ENCODE data around the gene TMOD1. TPM values are rescaled to one million over a fixed set of nuclear protein-coding genes. Genes with fewer than 3 reads are reported as not detected.

TMOD1 gene
- total RNA-seq, 1 experiment from 2014 or later, result 1.0 TPM

DNA sequence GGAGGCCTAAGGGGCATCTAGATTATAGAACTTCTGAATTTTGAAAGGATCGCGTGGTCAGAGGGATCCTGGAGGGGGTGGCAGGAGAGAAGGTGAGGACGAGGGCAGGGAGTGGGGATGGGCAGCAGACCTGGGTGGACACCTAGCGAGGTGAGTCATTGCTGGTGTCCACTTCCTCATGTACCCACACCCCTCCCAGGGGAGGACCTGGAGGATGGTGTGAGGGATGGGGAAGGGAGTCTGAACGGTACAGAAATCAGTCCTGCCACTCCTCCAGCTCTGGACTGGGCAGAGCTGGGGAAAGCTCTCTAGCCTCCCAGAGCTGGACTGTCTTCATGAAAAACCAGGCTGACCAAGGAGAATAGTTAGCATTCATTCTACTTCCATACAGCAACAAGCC lies 46.9 kb downstream of the TMOD1 start:
- CTCF ChIA-PET, result no interaction called here
- Mint-ChIP-seq H3K27me3 (ENCODE audit: low read depth) (no peaks in the 10 kb centered on the region), H3K4me1 (peaks cover 7% of the 10 kb centered on the region), H3K27ac (no peak overlapping the region), H3K9me3 (no peaks in the 10 kb centered on the region), H3K4me3 (no peak overlapping the region), H3K36me3 (no peaks in the 10 kb centered on the region)
- no peak for DNase-seq (ENCODE audit: low spot score)
- ATAC-seq, result no peak
- TF ChIP-seq PRRX2 (CRISPR knock-in tag; IDR thresholded peaks at IDR 0.05), result no peak
- TF ChIP-seq ZNF219 (CRISPR knock-in tag; IDR thresholded peaks at IDR 0.05; ENCODE audit: borderline replicate concordance), result no peak
- no peak for TF ChIP-seq TCF7 (CRISPR knock-in tag; IDR thresholded peaks at IDR 0.05; ENCODE audit: low read depth)
- TF ChIP-seq NFE2L1 (CRISPR knock-in tag; IDR thresholded peaks at IDR 0.05), result no peak
- no peak for TF ChIP-seq NR2C2 (CRISPR knock-in tag; IDR thresholded peaks at IDR 0.05)
- POLR2A ChIA-PET, result interaction anchor here (0.6 kb wide), 1 partner anchor 22 kb away, joined by 5 read pairs; no protein-coding TSS in a partner anchor

DNA sequence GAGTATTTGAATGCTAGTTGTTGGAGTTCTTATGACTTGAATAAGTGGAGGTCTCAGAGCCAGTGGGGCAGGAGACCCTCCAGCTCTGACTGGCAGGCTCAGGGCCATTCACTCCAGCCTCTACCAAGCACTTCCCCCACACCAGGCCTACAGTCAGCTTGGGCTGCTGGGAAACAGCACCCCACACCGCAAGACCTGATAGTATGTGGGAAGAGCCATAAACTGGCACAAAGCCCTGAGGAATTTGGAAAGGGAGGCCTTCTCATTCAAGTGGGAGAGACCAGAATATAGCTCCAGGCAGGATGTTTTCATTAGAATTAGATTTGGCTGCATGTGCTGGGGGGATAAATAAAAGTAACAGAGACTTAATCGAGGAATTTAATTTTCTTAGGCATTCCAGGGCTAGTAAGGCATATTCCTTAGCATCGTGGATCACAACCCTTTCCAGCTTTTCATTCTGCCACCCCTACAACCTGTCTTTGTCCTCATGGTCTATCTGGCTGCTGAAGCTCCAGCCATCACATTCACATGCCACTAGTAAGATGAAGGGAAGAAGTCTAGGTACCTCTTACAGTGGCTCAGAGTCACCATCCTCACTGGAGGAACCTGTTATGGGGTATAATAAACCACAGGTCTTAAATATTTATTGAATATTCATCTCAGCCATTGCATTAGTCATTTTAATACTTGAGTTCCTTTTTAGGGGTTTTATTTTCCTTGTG lies 47.5 kb downstream of the TMOD1 start:
- Mint-ChIP-seq H3K9me3 (no peaks in the 10 kb centered on the region), H3K4me3 (no peak overlapping the region), H3K27me3 (ENCODE audit: low read depth) (no peaks in the 10 kb centered on the region), H3K4me1 (peaks cover under 1% of the 10 kb centered on the region), H3K27ac (no peak overlapping the region), H3K36me3 (no peaks in the 10 kb centered on the region)
- DNase-seq (ENCODE audit: low spot score) (no peak), ATAC-seq (no peak)
- TF ChIP-seq, protein P1, sequence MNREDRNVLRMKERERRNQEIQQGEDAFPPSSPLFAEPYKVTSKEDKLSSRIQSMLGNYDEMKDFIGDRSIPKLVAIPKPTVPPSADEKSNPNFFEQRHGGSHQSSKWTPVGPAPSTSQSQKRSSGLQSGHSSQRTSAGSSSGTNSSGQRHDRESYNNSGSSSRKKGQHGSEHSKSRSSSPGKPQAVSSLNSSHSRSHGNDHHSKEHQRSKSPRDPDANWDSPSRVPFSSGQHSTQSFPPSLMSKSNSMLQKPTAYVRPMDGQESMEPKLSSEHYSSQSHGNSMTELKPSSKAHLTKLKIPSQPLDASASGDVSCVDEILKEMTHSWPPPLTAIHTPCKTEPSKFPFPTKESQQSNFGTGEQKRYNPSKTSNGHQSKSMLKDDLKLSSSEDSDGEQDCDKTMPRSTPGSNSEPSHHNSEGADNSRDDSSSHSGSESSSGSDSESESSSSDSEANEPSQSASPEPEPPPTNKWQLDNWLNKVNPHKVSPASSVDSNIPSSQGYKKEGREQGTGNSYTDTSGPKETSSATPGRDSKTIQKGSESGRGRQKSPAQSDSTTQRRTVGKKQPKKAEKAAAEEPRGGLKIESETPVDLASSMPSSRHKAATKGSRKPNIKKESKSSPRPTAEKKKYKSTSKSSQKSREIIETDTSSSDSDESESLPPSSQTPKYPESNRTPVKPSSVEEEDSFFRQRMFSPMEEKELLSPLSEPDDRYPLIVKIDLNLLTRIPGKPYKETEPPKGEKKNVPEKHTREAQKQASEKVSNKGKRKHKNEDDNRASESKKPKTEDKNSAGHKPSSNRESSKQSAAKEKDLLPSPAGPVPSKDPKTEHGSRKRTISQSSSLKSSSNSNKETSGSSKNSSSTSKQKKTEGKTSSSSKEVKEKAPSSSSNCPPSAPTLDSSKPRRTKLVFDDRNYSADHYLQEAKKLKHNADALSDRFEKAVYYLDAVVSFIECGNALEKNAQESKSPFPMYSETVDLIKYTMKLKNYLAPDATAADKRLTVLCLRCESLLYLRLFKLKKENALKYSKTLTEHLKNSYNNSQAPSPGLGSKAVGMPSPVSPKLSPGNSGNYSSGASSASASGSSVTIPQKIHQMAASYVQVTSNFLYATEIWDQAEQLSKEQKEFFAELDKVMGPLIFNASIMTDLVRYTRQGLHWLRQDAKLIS (CRISPR knock-in tag; IDR thresholded peaks at IDR 0.05; ENCODE audit: borderline replicate concordance), result no peak
- TF ChIP-seq GTF2I (CRISPR knock-in tag; conservative IDR thresholded peaks at IDR 0.05), result peak; percentile 72; the same call in 1 of the 2 replicates
- POLR2A ChIA-PET, result no interaction called here
- CTCF ChIA-PET, result no interaction called here

DNA sequence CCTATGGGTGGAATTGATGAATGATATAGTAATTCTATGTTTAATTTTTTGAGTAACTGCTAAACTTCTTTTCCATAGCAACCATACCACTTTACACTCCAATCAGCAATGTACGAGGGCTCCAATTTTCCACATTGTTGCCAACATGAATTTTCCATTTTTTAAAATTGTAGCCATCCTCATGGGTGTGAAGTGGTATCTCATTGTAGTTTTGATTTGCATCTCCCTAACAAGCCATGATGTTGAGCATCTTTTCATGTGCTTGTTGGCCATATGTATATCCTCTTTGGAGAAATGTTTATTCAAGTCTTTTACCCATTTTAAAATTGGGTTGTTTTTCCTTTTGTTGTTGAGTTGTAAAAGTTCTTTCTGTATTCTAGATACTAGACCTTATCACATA lies 48.9 kb downstream of the TMOD1 start:
- no peaks in the 10 kb centered on the region for H3K36me3 Mint-ChIP-seq
- ChIA-PET CTCF (no interaction called here), POLR2A (no interaction called here)
- no peak overlapping the region for H3K4me3 Mint-ChIP-seq
- no peak for DNase-seq (ENCODE audit: low spot score)
- no peaks in the 10 kb centered on the region for H3K9me3 Mint-ChIP-seq
- no peak for ATAC-seq
- H3K27me3 Mint-ChIP-seq (ENCODE audit: low read depth), result no peaks in the 10 kb centered on the region
- TF ChIP-seq SOX15 (CRISPR knock-in tag; IDR thresholded peaks at IDR 0.05) (no peak), ZNF138 (CRISPR knock-in tag; conservative IDR thresholded peaks at IDR 0.05) (no peak), HMGA2 (CRISPR knock-in tag; IDR thresholded peaks at IDR 0.05) (no peak), ZNF671 (CRISPR knock-in tag; IDR thresholded peaks at IDR 0.05) (no peak), GABPB1 (CRISPR knock-in tag; IDR thresholded peaks at IDR 0.05) (no peak), TEAD4 (CRISPR knock-in tag; IDR thresholded peaks at IDR 0.05) (no peak)
- TF ChIP-seq, protein P2, sequence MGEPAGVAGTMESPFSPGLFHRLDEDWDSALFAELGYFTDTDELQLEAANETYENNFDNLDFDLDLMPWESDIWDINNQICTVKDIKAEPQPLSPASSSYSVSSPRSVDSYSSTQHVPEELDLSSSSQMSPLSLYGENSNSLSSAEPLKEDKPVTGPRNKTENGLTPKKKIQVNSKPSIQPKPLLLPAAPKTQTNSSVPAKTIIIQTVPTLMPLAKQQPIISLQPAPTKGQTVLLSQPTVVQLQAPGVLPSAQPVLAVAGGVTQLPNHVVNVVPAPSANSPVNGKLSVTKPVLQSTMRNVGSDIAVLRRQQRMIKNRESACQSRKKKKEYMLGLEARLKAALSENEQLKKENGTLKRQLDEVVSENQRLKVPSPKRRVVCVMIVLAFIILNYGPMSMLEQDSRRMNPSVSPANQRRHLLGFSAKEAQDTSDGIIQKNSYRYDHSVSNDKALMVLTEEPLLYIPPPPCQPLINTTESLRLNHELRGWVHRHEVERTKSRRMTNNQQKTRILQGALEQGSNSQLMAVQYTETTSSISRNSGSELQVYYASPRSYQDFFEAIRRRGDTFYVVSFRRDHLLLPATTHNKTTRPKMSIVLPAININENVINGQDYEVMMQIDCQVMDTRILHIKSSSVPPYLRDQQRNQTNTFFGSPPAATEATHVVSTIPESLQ (CRISPR knock-in tag; IDR thresholded peaks at IDR 0.05), result no peak
- TF ChIP-seq, protein P3, sequence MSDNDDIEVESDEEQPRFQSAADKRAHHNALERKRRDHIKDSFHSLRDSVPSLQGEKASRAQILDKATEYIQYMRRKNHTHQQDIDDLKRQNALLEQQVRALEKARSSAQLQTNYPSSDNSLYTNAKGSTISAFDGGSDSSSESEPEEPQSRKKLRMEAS (CRISPR knock-in tag; IDR thresholded peaks at IDR 0.05), result no peak
- TF ChIP-seq, protein P4, sequence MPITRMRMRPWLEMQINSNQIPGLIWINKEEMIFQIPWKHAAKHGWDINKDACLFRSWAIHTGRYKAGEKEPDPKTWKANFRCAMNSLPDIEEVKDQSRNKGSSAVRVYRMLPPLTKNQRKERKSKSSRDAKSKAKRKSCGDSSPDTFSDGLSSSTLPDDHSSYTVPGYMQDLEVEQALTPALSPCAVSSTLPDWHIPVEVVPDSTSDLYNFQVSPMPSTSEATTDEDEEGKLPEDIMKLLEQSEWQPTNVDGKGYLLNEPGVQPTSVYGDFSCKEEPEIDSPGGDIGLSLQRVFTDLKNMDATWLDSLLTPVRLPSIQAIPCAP (CRISPR knock-in tag; IDR thresholded peaks at IDR 0.05), result no peak
- H3K4me1 Mint-ChIP-seq, result no peaks in the 10 kb centered on the region
- no peak overlapping the region for H3K27ac Mint-ChIP-seq

All from WTC11 (cell line).